ENCODE results near the gene FBXL7.

The FBXL7 gene

GRCh38 chr5:15502208-15502607 lies 2.2 kb downstream of the FBXL7 start:
- no peak for DNase-seq

DNA sequence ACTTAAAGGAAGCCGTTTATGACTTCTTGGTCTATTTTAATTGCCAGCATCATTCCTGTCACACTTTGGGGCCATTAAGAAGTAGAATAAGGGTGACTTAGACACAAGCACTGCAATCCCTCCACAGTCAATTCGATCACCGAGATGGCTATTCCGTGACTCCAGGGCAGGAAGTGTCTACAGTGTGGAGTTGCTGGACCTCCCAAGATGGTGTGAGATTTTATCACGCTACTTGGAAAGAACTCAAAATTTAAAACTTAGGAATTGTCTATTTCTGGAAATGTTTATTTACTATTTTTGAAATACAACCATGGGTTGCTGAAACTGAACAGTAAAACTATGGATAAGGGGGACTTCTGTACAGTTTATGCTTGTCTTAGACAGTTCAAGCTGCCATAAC lies 6.2 kb downstream of the FBXL7 start:
- no peak for DNase-seq

DNA sequence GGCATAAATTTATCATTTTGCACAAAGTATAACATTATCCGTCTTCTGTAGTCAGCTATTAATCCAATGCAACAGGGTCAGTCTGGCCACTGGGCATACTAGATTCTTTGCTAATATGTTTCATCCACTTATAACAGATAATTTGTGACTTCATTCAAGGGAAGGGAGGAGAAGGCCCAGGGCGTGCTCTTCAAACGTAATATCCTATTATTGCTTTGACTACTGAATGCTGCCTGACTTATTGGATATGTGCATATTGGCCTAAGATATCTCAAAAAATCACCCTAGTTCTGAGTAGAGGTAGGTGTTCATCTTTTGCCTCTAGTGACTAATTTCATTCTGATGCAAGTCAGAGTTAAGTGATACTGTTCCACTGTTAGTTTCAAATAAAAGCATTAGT lies 6.9 kb downstream of the FBXL7 start:
- no peak for DNase-seq

GRCh38 chr5:15510092-15510491 lies 10.1 kb downstream of the FBXL7 start:
- DNase-seq: no peak

DNA sequence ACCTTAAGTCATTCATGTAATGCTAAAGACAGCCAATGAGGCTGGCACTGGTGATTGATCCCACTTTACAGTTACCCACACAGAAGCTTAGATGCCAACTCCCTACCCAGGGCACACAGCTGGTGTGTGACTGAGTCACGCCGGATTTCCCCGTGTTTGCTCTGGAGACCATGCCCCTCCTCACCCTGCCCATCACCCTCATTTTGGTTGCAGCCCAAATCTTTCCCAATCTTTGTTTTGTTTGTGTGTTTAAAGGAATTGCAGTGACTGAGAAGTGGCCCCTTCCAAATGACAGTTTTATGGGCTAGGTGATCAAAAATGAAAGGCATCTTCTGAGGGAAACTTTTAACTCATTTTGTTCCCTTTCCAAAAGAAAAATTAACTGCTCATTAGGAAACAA lies 10.9 kb downstream of the FBXL7 start:
- no peak for DNase-seq

DNA sequence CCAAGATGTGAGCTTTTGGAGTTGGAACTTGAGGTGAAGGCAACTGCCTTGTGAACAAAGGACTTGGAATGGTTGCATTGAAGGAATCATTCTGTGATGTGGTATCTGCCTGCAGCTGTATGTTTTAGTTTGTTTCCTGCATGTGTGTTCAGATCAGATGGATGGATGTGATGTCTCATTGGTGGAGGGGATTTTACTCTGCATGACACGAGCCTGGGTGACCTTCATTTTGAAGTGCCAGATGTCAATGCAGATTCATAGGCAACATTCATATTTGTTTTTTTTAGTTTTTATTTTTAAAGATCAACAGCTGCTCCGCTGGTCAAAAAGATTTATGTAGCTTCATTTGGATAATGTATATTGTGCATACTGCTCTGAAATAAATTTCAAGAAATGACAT lies 13.5 kb downstream of the FBXL7 start:
- no peak for DNase-seq

GRCh38 chr5:15513911-15514310 lies 13.9 kb downstream of the FBXL7 start:
- no peak for DNase-seq

DNA sequence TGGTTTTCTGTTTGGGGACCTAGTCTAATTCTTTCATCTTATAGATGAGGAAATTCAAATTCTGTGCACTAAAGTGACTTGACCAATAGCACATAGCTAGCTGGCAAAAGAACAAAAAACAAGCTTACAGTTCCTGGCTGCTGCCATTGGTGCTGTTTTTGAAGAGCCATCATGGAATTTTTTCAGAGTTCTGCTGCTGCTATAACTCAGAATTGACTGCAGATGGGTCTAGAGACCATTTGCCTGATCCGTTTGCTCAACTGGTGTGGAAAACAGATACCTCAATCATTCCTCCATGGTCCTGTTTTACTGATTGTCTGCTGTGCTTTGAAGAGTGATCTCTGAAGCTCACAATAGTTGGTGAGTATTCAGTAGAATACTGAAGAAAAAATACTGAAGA lies 15.2 kb downstream of the FBXL7 start:
- DNase-seq: no peak

GRCh38 chr5:15516486-15516885 lies 16.5 kb downstream of the FBXL7 start:
- DNase-seq: no peak

DNA sequence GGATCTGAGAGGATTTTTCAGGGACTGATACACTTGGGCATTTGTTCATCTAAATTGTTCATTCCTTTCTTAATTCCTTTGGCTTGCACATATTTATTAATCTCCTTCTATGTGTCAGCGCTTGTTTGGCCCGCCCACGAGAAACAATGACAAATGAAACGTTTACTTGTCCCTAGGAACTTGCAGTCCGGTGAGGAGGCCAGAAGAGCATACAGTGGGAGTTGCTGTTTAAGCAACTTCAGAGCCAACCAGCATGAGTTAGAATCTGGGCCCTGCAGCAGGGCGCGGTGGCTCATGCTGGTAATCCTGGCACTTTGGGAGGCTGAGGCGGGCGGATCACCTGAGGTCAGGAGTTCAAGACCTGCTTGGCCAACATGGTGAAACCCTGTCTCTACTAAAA lies 18.8 kb downstream of the FBXL7 start:
- DNase-seq: no peak

- no peak for DNase-seq
Measured at GRCh38 chr5:15520856-15521255, 20.9 kb downstream of the FBXL7 start.

DNA sequence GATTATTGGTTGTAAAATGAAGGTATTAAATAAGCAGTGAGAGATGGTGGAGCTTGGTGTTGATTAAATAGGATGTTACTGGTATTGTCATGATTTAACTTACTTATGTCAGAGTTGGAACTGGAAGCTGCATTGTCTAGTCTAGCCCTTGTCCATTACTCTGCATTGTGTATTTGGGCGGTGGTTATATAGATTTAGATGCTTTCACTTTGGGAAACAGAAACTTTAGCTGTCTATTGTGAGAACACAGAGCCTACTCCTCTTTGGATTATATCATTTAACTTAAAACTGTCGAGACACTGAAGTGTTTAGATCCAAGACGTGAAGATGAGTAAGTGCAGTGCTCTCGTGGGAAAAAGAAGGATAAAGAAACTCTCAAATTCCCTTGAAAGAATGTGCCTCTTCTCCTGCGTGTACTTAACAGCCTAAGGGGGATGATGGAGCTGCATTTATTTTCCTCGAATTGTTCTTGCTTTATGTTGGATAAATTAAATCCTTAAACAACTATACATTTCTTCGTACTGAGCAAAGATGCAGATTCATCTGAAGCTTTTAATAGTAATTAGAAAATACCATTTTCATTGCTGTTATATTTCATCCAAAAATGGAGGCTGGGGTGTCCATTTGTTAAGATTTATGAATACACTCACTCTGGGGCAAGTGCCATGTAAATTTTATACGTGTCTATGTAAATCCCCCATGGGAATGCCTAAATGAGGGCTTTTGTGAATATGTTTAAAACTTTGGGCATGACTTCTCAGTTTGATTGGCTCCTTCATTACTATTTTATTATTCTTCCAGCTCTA lies 21.6 kb downstream of the FBXL7 start:
- DNase-seq: no peak

- no peak for DNase-seq
Measured at GRCh38 chr5:15522187-15522520, 22.2 kb downstream of the FBXL7 start.

- DNase-seq: no peak
Measured at GRCh38 chr5:15524712-15525111, 24.7 kb downstream of the FBXL7 start.

DNA sequence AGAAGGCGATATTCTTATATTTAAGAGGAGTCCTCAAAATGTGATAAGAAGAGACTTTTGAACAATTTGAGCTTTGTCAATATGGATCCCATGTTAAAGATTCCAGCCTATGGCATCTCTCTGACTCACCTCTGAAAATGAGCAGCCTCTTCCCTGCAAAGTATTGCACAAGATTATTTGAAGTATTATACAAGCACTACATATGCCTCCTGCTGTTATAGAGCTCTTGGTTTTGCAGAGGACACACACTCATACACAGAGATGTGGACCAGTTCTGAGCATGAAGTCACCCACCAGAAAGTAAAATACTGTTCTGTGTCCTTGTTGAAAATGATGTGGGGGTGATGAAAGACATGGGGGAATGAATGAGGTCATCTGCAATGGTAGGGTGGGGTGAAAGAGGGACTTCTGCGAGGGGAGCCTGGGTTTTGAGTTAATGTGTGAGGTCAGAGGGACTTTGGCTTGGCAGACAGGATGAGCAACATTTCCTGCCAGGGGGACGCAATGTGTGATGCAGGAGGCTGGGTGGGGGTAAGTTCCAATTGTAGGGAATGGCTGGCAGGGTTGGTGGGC lies 25.8 kb downstream of the FBXL7 start:
- no peak for DNase-seq

DNA sequence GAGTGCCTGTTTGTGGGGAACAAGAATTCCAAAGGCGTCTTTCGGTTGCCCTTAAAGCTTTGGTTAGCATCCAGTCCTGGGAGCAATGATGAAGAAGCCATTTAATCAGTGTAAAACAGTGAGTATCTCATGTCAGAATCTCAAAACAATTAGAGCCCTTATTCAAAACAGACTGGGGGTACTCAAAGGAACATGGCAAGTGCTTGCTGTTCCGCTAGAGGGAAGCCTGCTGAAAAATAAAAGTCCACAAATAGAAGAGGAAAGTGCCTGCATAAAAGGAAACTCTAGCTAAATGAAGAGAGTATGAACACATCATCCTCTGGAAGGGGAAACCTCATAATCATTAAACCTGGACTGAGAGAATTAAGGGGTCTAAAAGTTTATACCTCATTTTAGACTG lies 26.4 kb downstream of the FBXL7 start:
- no peak for DNase-seq

DNA sequence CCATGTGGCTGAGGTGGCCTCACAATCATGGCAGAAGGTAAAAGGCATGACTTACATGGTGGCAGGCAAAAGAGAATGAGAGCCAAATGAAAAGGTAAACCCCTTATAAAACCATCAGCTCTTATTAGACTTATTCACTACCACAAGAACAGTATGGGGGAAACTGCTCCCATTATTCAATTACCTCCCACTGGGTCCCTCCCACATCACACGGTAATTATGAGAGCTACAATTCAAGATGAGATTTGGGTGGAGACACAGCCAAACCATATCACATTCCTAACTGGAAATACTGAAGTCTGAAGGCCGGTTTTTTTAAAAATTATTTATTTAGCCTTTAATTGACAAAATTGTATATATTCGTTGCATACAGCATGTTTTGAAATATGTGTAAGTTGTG lies 28.5 kb downstream of the FBXL7 start:
- no peak for DNase-seq

DNA sequence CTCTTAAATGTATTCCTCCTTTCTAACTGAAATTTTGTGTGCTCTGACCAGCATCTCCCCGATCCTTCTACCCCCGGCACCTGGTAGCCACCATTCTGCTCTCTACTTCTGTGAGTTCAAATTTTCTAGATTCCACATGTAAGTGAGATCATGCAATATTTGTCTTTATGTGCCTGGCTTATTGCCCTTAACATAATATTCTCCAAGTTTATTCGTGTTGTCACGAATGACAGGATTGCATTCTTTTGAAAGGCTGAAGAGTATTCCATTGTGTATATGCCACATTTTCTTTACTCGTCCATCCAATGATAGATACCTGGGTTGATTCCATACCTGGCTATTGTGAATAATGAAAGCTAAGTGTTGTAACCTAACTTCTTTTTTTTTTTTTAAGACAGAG lies 29.0 kb downstream of the FBXL7 start:
- DNase-seq: no peak

DNA sequence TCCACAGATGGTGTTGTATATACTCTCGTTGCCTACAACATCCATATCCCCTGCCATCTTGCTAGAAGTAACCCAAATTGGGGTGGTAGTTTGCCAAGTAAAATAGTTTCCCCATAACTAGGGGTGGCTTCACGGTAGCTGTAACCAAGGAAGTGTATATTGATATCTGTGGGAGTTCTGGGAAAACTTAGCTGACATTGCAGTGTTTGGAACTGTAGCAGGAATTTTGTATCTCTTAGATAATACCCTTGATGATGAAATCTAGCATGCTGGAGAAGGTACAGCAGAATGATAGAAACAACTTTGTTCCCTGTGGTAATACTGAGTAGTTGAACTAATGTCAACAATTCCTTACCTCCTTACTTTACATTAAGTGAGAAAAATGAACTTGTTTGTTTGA lies 29.8 kb downstream of the FBXL7 start:
- DNase-seq: no peak

- no peak for DNase-seq
Measured at GRCh38 chr5:15533129-15533893, 33.3 kb downstream of the FBXL7 start.

DNA sequence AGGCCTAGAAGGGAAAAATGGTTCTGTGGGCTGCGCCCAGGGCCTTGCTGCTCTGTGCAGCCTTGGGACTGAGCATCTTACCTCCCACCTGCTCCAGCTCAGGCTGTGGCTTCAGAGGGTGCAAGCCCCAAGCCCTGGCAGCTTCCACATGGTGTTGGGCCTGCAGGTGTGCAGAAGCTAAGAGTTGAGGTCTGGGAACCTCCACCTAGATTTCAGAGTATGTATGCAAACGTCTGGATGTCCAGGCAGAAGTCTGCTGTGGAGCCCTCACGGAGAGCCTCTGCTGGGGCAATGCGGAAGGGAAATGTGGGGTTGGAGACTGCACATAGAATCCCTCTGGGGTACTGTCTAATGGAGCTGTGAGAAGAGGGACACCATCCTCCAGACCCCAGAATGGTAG lies 36.0 kb downstream of the FBXL7 start:
- no peak for DNase-seq

- no peak for DNase-seq
Measured at GRCh38 chr5:15538516-15538915, 38.5 kb downstream of the FBXL7 start.

DNA sequence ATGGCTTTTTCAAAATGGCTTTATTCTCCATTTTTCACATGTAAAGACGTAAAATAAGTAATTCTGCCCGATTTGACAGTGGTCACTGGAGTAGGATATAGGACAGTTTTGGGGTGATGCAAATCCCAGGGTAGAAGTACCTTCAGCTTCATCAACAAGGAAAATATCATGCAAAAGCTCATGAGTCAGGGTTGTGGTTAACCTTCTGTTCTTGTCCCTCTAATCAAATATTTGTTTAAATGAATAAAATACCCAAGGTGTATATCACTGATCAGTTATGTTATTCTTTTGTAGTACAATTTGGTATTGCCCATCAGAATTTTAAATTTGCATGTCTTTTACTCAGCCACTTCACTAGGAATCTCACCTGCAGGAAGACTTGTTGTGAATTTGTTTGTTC lies 40.0 kb downstream of the FBXL7 start:
- DNase-seq: no peak

- no peak for DNase-seq
Measured at GRCh38 chr5:15544039-15544438, 44.1 kb downstream of the FBXL7 start.

All from NCI-H1092 (cell line).